Measurements from ENCODE around the gene TRIO.
"Not testable (repeated sequence)": the region's sequence is repeated elsewhere in the genome, so short reads cannot be mapped to it uniquely, and the experiment has no call there.

The TRIO gene

GRCh38 chr5:14385019-14385418 is 241.9 kb downstream of the TRIO start:
- Mint-ChIP-seq H3K4me1 (peaks cover 6% of the 10 kb centered on the region), H3K9me3 (no peaks in the 10 kb centered on the region), H3K36me3 (peaks cover 68% of the 10 kb centered on the region), H3K4me3 (no peak overlapping the region), H3K27ac (no peak overlapping the region), H3K27me3 (no peaks in the 10 kb centered on the region)
- ATAC-seq (ENCODE audit: low read depth) (no peak), DNase-seq (ENCODE audit: low spot score in 2 of 2) (no peak)

GRCh38 chr5:14386884-14387624 is 243.9 kb downstream of the TRIO start:
- Mint-ChIP-seq H3K4me1 (peaks cover 2% of the 10 kb centered on the region), H3K27me3 (no peaks in the 10 kb centered on the region), H3K9me3 (no peaks in the 10 kb centered on the region), H3K27ac (no peak overlapping the region), H3K36me3 (peaks cover 71% of the 10 kb centered on the region), H3K4me3 (no peak overlapping the region)
- DNase-seq (ENCODE audit: low spot score in 2 of 2) (no peak), ATAC-seq (ENCODE audit: low read depth) (no peak)

GRCh38 chr5:14388741-14389140 is 245.6 kb downstream of the TRIO start:
- Mint-ChIP-seq H3K36me3 (peaks cover 71% of the 10 kb centered on the region), H3K4me3 (no peak overlapping the region)

GRCh38 chr5:14392552-14392951 is 249.4 kb downstream of the TRIO start:
- H3K36me3 Mint-ChIP-seq, result peaks cover 54% of the 10 kb centered on the region
- not testable (repeated sequence) for H3K4me1 Mint-ChIP-seq; H3K4me3 Mint-ChIP-seq; H3K9me3 Mint-ChIP-seq; H3K27ac Mint-ChIP-seq; ATAC-seq (ENCODE audit: low read depth); DNase-seq (ENCODE audit: low spot score in 2 of 2); H3K27me3 Mint-ChIP-seq

More at GRCh38 chr5:14388741-14389140, 245.6 kb downstream of the TRIO start:
- Mint-ChIP-seq H3K4me1 (no peaks in the 10 kb centered on the region), H3K27me3 (no peaks in the 10 kb centered on the region), H3K27ac (peak overlapping the region; percentile 31), H3K9me3 (no peaks in the 10 kb centered on the region)
- ATAC-seq (ENCODE audit: low read depth) (no peak), DNase-seq (ENCODE audit: low spot score in 2 of 2) (no peak)

DNA sequence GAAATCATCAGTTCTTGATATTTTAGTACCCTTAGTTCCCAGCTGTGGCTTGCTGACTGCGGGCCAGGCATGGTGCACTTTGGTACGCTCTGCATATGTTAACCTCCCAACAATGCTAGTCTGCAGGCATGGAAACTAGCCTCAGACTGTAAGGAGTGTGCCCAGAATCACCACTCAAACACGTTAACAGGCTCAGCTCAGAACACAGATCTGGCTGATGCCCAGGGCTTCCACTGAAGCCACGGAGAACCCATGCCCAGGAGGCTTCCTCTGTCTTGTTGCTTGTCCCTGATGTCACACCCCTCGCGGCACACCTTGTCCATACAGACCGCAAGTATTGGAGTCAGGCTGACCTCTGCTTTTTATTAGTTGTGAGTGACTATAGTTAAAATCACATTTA is 251.2 kb downstream of the TRIO start:
- H3K27ac Mint-ChIP-seq, result no peak overlapping the region
- no peaks in the 10 kb centered on the region for H3K27me3 Mint-ChIP-seq
- no peaks in the 10 kb centered on the region for H3K4me1 Mint-ChIP-seq
- peaks cover 51% of the 10 kb centered on the region for H3K36me3 Mint-ChIP-seq
- H3K4me3 Mint-ChIP-seq, result no peak overlapping the region
- no peak for DNase-seq (ENCODE audit: low spot score in 2 of 2)
- no peaks in the 10 kb centered on the region for H3K9me3 Mint-ChIP-seq
- no peak for ATAC-seq (ENCODE audit: low read depth)

GRCh38 chr5:14395411-14395810 is 252.3 kb downstream of the TRIO start:
- Mint-ChIP-seq H3K27ac (no peak overlapping the region), H3K36me3 (peaks cover 46% of the 10 kb centered on the region), H3K4me3 (no peak overlapping the region), H3K27me3 (no peaks in the 10 kb centered on the region), H3K9me3 (no peaks in the 10 kb centered on the region), H3K4me1 (no peaks in the 10 kb centered on the region)
- DNase-seq (ENCODE audit: low spot score in 2 of 2), result no peak
- ATAC-seq (ENCODE audit: low read depth), result no peak

DNA sequence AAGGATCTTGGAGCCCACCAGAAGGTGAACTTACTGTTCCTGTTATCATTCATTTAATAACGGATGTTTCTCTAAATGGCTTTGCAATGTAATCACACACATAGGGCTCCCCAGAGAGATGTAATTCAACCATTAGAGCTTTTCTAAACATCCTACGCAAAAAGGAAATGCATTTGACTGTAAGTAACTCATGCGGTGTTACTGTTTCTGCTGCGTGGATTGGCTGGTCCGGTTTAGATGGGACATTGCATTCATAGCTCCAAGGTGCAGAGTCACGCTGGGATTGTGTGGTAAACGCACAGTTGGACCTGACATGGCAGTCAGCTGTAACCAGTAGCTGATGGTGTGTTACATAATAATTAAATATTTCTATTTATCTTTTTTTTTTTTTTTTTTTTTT is 252.9 kb downstream of the TRIO start:
- Mint-ChIP-seq H3K27ac (no peak overlapping the region), H3K27me3 (no peaks in the 10 kb centered on the region), H3K36me3 (peaks cover 43% of the 10 kb centered on the region), H3K9me3 (no peaks in the 10 kb centered on the region), H3K4me3 (no peak overlapping the region), H3K4me1 (no peaks in the 10 kb centered on the region)
- no peak for DNase-seq (ENCODE audit: low spot score in 2 of 2)
- no peak for ATAC-seq (ENCODE audit: low read depth)

DNA sequence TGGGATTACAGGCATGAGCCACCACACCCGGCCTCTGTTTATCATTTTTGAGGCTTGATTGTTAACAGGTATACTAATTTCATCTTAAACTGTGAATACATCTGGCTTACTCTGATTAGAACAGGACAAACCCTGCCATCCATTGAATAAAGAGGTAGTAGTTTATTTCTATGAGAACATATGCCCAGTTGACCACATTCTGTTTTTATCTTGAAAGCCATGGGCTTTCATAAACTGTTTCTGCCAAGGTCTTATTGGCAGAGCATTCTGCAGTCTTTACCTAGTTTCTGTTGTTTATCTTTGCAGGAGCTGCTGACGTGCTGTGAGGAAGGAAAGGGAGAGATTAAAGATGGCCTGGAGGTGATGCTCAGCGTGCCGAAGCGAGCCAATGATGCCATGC is 253.6 kb downstream of the TRIO start:
- H3K36me3 Mint-ChIP-seq, result peaks cover 45% of the 10 kb centered on the region
- DNase-seq (ENCODE audit: low spot score in 2 of 2), result no peak
- no peak overlapping the region for H3K4me3 Mint-ChIP-seq
- no peak for ATAC-seq (ENCODE audit: low read depth)
- H3K9me3 Mint-ChIP-seq, result no peaks in the 10 kb centered on the region
- H3K27ac Mint-ChIP-seq, result no peak overlapping the region
- no peaks in the 10 kb centered on the region for H3K27me3 Mint-ChIP-seq
- no peaks in the 10 kb centered on the region for H3K4me1 Mint-ChIP-seq

GRCh38 chr5:14397717-14398116 is 254.6 kb downstream of the TRIO start:
- Mint-ChIP-seq H3K27ac (peak overlapping the region; percentile 17), H3K4me3 (no peak overlapping the region), H3K4me1 (peaks cover 6% of the 10 kb centered on the region), H3K36me3 (peaks cover 44% of the 10 kb centered on the region), H3K9me3 (no peaks in the 10 kb centered on the region), H3K27me3 (no peaks in the 10 kb centered on the region)
- DNase-seq (ENCODE audit: low spot score in 2 of 2) (no peak), ATAC-seq (ENCODE audit: low read depth) (no peak)

DNA sequence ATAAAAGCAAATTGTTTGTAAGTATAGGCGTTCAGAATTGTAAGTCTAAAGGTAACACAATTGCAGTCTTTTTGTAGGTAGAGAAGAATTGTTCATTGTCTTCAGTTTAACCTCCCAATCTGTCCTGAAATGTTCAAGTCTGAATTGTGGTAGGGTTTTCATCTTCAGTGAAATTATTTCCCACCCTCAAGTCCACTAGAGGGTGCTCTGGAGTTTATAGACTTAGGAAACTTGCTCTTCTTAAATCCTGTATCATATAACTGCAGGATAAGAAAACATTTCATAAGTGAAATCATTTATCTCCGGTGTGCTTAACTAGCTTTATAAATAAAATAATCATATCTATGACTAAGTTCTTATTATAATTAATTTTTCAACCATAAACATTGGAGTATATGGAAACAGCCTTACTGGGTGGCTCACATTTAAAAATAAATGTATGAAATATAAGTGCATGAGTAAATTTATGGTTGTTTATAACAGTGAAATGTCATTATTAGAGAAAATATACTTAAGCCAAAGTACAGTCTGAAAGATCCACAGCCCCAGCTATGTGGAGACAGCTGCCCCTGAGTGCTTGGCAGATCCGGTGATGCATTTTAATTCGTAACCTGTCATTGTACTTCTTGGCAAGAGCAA is 256.0 kb downstream of the TRIO start:
- ATAC-seq (ENCODE audit: low read depth) (no peak), DNase-seq (ENCODE audit: low spot score in 2 of 2) (peak in 1 of 2 donors; percentile 11)
- Mint-ChIP-seq H3K4me1 (peaks cover 10% of the 10 kb centered on the region), H3K36me3 (peaks cover 47% of the 10 kb centered on the region), H3K9me3 (no peaks in the 10 kb centered on the region), H3K4me3 (no peak overlapping the region), H3K27ac (no peak overlapping the region), H3K27me3 (no peaks in the 10 kb centered on the region)

- DNase-seq (ENCODE audit: low spot score in 2 of 2), result no peak
- no peak for ATAC-seq (ENCODE audit: low read depth)
- Mint-ChIP-seq H3K9me3 (no peaks in the 10 kb centered on the region), H3K27ac (no peak overlapping the region), H3K36me3 (peaks cover 51% of the 10 kb centered on the region), H3K27me3 (no peaks in the 10 kb centered on the region), H3K4me1 (peaks cover 10% of the 10 kb centered on the region), H3K4me3 (no peak overlapping the region)
Measured at GRCh38 chr5:14400085-14400484, 256.9 kb downstream of the TRIO start.

DNA sequence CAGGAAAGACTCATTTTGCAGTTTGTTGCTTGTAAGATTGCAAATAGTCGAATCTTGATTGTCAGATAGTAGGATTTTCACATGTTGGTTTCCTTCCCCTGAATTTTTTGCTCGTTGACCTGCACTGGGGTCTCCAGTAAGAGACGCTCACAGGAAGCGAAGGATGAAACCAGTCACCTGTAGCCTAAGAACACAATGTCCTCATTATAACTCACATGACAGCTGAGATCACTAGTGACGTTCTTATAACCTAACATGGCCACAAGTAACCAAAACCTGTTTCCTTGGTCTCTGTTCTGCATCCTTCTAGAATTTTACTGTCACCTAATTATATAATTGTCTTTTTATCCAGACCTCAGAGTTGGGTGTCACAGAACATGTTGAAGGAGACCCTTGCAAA is 257.5 kb downstream of the TRIO start:
- no peaks in the 10 kb centered on the region for H3K9me3 Mint-ChIP-seq
- H3K4me1 Mint-ChIP-seq, result peaks cover 10% of the 10 kb centered on the region
- no peak for ATAC-seq (ENCODE audit: low read depth)
- no peaks in the 10 kb centered on the region for H3K27me3 Mint-ChIP-seq
- no peak for DNase-seq (ENCODE audit: low spot score in 2 of 2)
- no peak overlapping the region for H3K4me3 Mint-ChIP-seq
- H3K27ac Mint-ChIP-seq, result no peak overlapping the region
- peaks cover 53% of the 10 kb centered on the region for H3K36me3 Mint-ChIP-seq

DNA sequence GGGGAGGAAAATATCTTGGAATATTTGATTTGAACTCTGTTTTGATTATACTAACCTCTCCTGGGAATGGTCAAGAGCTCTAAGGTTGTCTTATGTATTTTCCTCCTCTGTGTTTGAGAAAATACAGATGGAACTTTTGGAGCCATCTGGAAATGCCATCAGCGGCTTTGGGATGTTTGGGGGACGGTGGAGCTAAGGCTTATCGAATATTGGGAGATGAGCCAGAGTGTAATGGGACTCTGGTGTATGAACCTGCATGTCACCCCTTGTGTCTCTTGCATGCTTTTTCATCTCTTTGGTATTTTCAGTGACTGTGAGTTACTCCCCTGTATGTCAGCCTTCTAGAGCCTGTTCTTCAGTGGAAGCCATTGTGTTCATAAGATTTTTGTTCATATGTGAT is 258.5 kb downstream of the TRIO start:
- ATAC-seq (ENCODE audit: low read depth) (no peak), DNase-seq (ENCODE audit: low spot score in 2 of 2) (no peak)
- peaks cover 10% of the 10 kb centered on the region for H3K4me1 Mint-ChIP-seq

DNA sequence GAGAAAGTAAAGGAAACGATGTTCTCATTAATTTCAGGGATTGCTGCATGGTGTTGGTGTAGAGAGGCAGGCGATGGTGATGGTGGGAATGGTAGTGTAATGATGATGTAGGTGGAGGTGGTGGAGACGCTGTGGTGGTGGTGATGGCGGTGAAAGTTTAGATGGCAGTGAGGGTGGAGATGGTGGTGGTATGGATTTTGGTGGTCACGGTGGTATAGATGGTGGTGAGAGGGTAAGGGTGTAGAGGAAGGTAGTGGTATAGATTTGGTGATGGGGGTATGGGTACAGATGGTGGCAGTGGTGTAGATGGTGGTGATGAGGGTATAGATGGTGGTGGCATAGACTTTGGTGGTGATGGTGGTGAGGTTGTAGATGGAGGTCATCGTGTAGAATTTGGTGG is 259.3 kb downstream of the TRIO start:
- peak overlapping the region; percentile 43 for H3K27ac Mint-ChIP-seq
- H3K4me3 Mint-ChIP-seq, result no peak overlapping the region

More for the DNA sequence above, 258.5 kb downstream of the TRIO start:
- H3K36me3 Mint-ChIP-seq, result peaks cover 53% of the 10 kb centered on the region
- H3K9me3 Mint-ChIP-seq, result no peaks in the 10 kb centered on the region
- no peak overlapping the region for H3K27ac Mint-ChIP-seq
- no peak overlapping the region for H3K4me3 Mint-ChIP-seq
- H3K27me3 Mint-ChIP-seq, result no peaks in the 10 kb centered on the region

DNA sequence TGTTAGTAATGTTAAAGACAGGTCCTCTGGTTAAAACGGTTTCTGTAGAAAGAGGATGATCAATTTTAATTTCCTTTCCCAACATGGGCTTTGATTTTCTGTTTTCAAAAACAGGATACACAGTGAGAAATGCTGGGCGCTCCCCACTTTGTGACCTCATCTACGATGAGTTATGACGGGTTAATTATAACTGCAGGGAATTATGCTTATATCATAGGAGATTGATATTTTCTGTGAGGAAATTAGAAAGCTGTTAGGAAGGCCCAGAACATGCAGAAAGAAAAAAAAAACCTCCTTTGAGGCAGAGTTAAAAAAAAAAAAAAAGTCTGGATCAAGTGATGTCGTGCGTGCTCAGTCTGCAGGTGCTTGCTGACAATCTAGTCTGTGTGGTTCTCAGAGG is 261.6 kb downstream of the TRIO start:
- H3K9me3 Mint-ChIP-seq, result no peaks in the 10 kb centered on the region
- peak overlapping the region; percentile 13 for H3K27ac Mint-ChIP-seq
- H3K4me3 Mint-ChIP-seq, result no peak overlapping the region
- DNase-seq (ENCODE audit: low spot score in 2 of 2) (no peak), ATAC-seq (ENCODE audit: low read depth) (no peak)
- peaks cover 10% of the 10 kb centered on the region for H3K4me1 Mint-ChIP-seq
- H3K27me3 Mint-ChIP-seq, result no peaks in the 10 kb centered on the region
- peaks cover 44% of the 10 kb centered on the region for H3K36me3 Mint-ChIP-seq

More for the DNA sequence above, 259.3 kb downstream of the TRIO start:
- H3K27me3 Mint-ChIP-seq, result no peaks in the 10 kb centered on the region
- no peak for ATAC-seq (ENCODE audit: low read depth)
- H3K4me1 Mint-ChIP-seq, result peaks cover 10% of the 10 kb centered on the region
- peaks cover 53% of the 10 kb centered on the region for H3K36me3 Mint-ChIP-seq
- no peaks in the 10 kb centered on the region for H3K9me3 Mint-ChIP-seq
- no peak for DNase-seq (ENCODE audit: low spot score in 2 of 2)

All from memory B cell (primary cell).